Embryonic facial prominence (tissue), 1 donor: ENCODE measurements around the gene SLC6A19.
"Not testable (repeated sequence)": the region's sequence is repeated elsewhere in the genome, so short reads cannot be mapped to it uniquely, and the experiment has no call there.

Source experiments
- DNase-seq: peaks from one replicate; pipeline ENCODE4 v3.0.0-alpha.2; 2016; ENCODE audit errors: extremely low spot score

The SLC6A19 gene

GRCh38 chr5:1201327-1202025, at the start of gene SLC6A19:
Gene SLC6A19 (plus strand): TSS chr5:1201595. CDS start chr5:1201651, 56 bp downstream.
- no peak for DNase-seq

- no peak for DNase-seq
Observed at GRCh38 chr5:1152156-1152555, 49.2 kb upstream of the SLC6A19 start.

- no peak for DNase-seq
Observed at GRCh38 chr5:1152771-1153282, 48.6 kb upstream of the SLC6A19 start.

GRCh38 chr5:1153428-1153827, 48.0 kb upstream of the SLC6A19 start:
- DNase-seq: no peak

- DNase-seq: no peak
Observed at GRCh38 chr5:1155191-1156032, 46.0 kb upstream of the SLC6A19 start.

- no peak for DNase-seq
Observed at GRCh38 chr5:1156033-1156753, 45.2 kb upstream of the SLC6A19 start.

GRCh38 chr5:1156754-1157460, 44.5 kb upstream of the SLC6A19 start:
- DNase-seq: no peak

GRCh38 chr5:1157461-1157986, 43.9 kb upstream of the SLC6A19 start:
- DNase-seq: not testable (repeated sequence)

GRCh38 chr5:1158647-1159340, 42.6 kb upstream of the SLC6A19 start:
- no peak for DNase-seq

GRCh38 chr5:1159341-1159675, 42.1 kb upstream of the SLC6A19 start:
- DNase-seq: no peak

GRCh38 chr5:1159774-1160406, 41.5 kb upstream of the SLC6A19 start:
- no peak for DNase-seq

GRCh38 chr5:1161108-1161832, 40.1 kb upstream of the SLC6A19 start:
- no peak for DNase-seq

- DNase-seq: no peak
Observed at GRCh38 chr5:1161833-1162229, 39.6 kb upstream of the SLC6A19 start.

GRCh38 chr5:1162276-1162675, 39.1 kb upstream of the SLC6A19 start:
- DNase-seq: no peak

GRCh38 chr5:1162751-1163150, 38.6 kb upstream of the SLC6A19 start:
- DNase-seq: no peak

- DNase-seq: no peak
Observed at GRCh38 chr5:1163366-1163765, 38.0 kb upstream of the SLC6A19 start.

- no peak for DNase-seq
Observed at GRCh38 chr5:1163879-1164278, 37.5 kb upstream of the SLC6A19 start.

GRCh38 chr5:1164696-1165630, 36.4 kb upstream of the SLC6A19 start:
- no peak for DNase-seq

- no peak for DNase-seq
Observed at GRCh38 chr5:1165864-1166263, 35.5 kb upstream of the SLC6A19 start.
